T-helper 2 cell treated with Interferon-gamma antibody and Interleukin-4, amounts not matched to agents 100 ng/mL and 5 ng/mL, for 36 hours (primary cell): Measurements from ENCODE around the gene SLC38A9. TPM values are rescaled to one million over a fixed set of nuclear protein-coding genes. Genes with fewer than 3 reads are reported as not detected.
"Not testable (repeated sequence)": the region's sequence is repeated elsewhere in the genome, so short reads cannot be mapped to it uniquely, and the experiment has no call there.

ENCODE experiments used
- intact Hi-C: fragments of 100-400 bp; cut with micrococcal nuclease; formaldehyde crosslinking; loops from one replicate; pipeline ENCODE4 v1.15.1; 2023
- total RNA-seq: library from RNA; stranded (reverse); gene quantifications from 2 replicates; pipeline ENCODE4 v1.2.3, GENCODE V29; 2022

SLC38A9 gene, protein sequence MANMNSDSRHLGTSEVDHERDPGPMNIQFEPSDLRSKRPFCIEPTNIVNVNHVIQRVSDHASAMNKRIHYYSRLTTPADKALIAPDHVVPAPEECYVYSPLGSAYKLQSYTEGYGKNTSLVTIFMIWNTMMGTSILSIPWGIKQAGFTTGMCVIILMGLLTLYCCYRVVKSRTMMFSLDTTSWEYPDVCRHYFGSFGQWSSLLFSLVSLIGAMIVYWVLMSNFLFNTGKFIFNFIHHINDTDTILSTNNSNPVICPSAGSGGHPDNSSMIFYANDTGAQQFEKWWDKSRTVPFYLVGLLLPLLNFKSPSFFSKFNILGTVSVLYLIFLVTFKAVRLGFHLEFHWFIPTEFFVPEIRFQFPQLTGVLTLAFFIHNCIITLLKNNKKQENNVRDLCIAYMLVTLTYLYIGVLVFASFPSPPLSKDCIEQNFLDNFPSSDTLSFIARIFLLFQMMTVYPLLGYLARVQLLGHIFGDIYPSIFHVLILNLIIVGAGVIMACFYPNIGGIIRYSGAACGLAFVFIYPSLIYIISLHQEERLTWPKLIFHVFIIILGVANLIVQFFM
- total RNA-seq: 28.2 and 30.0 TPM in 2 replicates

DNA sequence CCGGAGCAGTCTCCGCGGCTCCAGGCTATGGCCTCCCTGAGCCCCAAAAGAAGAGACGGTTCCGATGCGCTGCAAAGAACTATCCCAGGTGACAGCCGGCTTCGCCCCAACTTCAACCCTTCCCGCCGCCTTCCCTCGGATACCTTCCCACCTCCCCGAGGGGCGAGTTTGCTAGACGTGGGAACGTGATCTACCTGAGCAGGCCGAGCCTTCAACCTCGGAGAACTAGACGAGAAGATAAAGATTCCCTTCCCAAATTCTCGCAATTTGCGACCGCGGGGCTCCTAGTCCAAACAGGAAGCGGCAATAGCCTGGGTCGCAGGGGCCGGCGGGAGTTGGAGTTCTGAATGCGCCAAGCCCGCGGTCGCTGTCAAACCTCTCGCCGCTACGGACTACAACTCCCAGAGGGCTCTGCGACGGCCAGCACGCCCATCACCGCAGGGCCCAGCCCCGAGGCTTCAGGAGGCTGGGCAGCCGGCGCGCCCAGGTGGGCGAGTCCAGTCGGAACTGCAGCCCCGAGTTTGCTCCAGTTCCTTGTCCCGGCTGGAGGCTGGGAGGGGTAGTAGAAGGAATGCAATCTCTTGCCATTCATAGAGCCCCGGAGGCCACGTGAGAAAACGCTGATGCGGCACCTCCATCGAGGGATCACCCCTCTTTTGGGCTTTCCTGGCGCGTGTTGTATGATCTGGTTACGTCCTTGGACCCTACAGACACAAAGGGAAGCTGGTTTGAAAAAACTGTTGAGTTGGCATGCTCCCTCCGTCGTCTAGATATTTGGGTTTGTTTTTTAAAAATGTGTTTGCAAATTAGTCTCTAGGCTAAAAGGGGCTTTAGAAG lies at the start of gene SLC38A9:
Gene SLC38A9, minus strand, starts transcription at position 302 of the 837 bp plus-strand sequence. CDS start 14,366 bp downstream, outside the sequence.
- intact Hi-C loops: loop anchor here (1.0 to 5.0 kb wide), 5 partner anchors 51 to 405 kb away; partner anchors contain the start of genes DHX29 and MTREX

DNA sequence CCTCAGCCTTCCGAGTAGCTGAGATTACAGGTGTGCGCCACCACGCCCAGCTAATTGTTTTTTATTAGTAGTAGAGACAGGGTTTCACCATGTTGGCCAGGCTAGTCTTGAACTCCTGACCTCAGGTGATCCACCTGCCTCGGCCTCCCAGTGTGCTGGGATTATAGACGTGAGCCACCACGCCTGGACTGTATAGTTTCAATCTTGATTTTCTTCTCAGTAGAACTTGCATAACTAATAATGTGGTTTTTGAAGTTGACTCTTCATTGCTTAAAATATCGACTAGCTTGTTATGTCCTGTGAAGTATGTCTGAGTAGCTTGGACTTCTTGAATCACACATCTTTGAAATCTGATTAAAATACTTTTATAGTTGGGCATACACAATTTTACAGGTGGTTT lies 49.6 kb upstream of the SLC38A9 start:
- intact Hi-C loops: loop anchor here (5.0 kb wide), 2 partner anchors 96 to 391 kb away; no protein-coding TSS in a partner anchor

DNA sequence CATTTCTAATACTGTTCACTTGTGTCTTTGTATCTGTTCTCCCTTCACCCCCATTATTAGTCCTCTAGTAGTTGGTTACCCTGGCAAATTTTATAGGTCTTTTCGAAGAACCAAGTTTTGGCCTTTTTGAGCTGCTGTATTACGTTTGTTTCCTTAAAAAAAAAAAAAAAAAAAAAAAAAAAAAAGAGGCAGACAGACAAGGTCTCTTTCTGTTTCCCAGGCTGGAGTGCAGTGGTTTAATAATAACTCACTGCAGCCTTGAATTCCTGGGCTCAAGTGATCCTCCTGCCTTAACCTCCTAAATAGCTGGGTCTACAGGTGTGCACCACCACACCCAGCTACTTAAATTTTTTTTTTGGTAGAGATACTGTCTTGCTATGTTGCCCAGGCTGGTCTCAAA lies 46.6 kb upstream of the SLC38A9 start:
- intact Hi-C loops: no loop called here

DNA sequence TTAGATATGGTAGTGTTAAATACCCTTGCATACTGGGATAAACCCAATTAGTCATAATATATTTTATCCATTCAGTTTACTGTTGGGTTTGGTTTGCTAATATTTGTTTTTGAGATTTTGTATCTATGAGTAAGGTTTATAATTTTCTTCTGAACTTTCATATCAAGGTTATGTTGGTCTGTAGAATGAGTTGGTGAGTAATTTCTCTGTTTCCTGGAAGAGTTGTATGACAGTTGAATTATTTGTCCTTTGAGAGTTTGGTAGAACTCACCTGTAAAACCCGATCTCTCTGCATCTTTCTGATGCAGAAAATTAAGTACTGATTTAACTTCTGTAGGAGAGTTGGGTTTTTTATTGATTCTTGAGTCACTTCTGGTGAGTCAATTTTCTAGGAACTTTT lies 46.1 kb upstream of the SLC38A9 start:
- intact Hi-C loops: no loop called here

DNA sequence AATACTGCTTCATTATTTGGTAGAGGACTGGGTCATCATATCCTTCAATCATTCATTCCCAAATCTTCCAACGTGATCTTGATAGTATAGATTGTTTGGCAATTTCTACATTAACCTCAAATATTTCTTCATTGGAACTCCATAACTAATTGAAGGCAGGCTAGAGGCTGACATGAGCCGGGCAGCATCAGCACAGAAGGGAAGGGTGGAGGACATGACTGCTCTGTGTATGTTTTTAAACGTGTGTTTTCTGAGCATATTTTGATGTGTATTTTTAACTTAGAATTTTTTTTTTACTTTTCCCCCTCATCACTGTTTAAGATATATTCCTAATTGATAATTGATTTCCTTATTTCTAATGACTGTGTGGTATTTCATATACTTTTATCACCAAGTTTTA lies 38.4 kb upstream of the SLC38A9 start:
- intact Hi-C loops: no loop called here

DNA sequence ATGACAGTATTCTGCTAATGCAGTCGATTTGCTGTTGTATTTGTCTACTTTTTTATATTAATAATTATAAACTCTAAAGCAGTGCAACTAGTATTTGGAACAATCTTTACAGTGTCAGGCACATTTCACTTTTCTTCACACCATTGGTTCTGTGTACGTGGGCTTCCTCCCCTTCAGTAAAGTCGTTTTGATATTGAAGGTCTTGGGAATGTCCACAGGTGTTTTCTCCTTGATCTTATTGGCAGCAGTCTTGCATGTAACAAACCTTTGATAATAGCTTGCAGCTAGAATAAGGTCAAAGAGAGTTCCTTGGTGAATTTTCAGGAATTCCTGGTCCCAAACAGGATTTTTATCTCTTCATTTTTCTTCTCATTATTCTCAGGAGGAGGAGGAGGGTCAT lies 37.9 kb upstream of the SLC38A9 start:
- intact Hi-C loops: no loop called here

DNA sequence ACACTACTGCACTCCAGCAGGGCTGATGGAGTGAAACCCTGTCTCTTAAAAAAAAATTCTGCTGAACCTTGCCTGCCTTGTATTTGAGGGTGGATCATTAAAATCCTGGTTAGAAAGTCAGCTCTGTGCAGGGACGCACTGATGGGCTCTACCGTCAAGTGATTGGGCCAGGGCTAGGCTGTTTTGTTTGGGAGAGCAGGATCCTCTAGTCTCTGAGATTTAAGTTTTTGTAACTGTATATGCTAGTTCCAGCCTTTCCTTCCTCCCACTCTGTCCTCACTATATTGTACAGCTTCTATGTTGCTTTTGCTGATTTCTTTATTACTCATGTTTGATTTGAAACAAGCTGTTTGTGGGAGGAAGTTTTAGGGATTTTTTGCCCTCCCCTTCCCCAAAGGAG lies 37.3 kb upstream of the SLC38A9 start:
- intact Hi-C loops: no loop called here

DNA sequence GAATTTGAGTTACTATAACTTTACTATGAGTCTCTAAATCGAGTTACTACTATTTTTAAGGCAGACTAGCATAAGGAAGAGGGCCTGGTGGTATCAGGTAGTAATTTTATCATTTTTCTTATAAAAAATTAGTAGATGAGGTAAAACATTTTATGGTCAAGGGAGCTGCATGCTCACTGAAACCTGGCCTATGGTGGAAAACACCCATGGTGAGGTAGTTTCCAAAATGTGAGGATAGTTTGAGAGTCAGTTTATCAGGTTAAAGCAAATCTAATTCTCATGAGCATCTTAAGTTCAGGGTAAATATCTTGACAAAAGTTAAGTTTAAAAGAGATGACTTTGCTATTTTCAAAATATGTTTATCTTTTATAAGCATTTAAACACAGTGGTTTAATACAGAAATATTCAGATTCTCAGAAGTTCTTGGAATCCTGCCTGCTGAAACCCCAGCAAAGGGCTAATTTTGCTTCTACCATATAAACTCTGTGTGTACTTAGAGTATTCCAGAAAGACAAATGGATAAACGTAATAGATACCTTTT lies 35.7 kb upstream of the SLC38A9 start:
- intact Hi-C loops: no loop called here

DNA sequence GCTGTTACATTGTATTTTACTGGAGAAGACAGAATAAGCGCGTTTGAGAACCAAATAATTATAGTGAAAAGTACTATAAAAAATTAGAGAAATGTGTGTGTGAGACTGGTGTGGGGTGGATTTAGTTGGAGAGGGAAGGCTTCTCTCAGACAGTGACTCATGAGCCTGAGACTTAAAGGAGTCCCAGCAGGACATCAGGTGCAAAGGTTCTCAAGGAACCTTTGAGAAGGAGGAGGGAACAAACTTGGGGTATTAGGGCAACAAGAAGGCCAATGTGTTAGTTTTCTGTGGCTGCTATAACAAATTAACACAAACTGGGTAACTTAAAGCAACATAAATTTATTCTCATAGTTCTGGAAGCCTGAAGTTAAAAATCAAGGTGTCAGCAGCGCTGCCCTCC lies 30.7 kb upstream of the SLC38A9 start:
- intact Hi-C loops: no loop called here

DNA sequence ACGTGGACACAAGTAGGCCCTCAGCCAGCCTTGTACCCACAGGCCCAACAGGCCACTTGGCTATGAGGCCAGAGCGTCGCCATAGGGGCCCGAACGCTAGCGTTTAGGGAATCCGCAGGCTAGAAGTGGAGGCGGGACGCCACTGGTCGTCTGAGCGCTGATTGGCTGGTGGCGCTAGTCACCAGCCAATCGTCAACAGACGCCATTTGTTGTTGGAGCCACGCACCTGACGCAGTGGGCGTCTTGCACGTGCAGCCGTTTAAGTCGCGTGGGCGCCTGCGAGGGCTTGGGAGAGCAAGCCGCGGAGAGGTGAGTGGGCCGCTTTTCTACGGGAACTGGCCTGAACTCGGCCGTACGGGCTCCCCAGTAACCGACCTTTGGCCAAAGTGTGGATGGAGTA lies 25.7 kb upstream of the SLC38A9 start, which contains the start of gene DDX4:
Gene DDX4, plus strand, starts transcription at position 269 of the 400 bp plus-strand sequence. CDS start 903 bp downstream, outside the sequence.
- intact Hi-C loops: no loop called here

DNA sequence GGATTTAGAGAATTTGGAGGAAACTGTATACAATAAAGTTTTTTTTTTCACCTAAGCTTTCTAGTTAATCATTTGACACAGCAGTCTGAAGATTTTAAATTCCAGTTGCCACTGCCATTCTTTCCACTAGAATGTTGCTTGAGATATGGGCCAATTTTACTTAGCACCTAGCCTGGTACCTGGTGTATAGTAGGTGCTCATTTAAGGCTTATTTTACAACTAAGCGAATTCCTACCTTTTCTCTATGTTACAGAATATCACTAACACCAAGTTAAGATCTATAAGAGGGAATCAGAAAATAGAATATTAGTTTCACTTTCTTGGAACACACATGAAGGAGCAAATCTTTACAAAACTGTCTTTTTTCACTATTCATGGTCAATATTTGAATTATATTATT lies 22.5 kb upstream of the SLC38A9 start:
- intact Hi-C loops: no loop called here

DNA sequence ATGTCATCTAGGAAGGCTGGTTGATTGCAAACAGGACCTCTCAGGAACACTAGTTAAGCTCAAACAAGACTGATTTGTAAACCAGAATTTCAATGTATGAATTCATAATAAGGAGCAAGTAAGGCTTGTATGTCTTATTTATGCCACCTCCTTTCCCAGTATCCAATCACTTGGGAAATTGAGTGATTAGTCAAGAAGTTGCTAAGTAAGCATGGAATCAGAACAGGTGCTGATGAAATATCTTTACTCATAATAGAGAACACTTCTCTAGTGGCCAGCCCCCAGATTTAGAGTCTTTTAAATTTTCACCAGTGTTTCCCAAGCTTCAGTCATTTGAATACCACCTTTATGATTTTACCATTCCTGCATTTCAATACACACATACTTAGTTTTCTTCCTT lies 20.5 kb upstream of the SLC38A9 start:
- intact Hi-C loops: no loop called here

DNA sequence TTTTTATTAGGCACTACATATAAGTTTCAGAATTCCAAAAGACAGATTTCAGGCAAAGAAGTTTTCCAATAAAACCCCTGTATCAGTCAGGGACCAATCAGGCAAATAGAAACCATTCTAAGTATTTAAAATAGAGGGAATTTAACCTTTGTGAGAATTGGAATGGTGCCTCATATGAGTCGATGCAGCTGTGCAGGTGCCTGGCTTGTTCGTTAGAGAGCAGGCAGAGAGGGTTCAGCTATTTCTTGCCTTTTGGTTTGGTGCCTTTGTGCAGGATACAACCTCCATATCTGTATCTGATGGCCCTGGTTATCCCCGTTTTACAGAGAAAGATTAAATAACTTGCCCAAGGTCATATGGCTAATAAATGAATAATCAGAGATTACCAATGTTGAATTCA lies 19.7 kb upstream of the SLC38A9 start:
- intact Hi-C loops: no loop called here

DNA sequence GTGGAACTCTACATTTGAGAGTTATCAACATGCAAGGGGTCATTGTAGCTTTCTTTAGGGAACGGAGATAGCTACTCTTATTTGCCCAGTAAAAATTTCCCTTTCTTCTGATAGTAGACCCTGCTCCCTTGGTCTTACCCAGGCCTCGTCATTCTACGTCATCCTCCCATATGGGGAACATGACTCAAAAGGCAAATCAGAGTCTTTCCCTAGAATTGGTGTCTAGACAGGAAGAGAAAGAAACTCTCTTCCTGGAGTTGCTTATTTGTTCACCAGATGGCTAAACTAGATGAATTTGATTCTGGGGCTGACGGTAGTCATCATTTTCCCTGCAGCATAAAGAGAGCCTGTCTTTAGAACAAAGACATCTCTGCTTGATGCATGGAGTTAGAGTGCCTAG lies 12.2 kb upstream of the SLC38A9 start:
- intact Hi-C loops: no loop called here

DNA sequence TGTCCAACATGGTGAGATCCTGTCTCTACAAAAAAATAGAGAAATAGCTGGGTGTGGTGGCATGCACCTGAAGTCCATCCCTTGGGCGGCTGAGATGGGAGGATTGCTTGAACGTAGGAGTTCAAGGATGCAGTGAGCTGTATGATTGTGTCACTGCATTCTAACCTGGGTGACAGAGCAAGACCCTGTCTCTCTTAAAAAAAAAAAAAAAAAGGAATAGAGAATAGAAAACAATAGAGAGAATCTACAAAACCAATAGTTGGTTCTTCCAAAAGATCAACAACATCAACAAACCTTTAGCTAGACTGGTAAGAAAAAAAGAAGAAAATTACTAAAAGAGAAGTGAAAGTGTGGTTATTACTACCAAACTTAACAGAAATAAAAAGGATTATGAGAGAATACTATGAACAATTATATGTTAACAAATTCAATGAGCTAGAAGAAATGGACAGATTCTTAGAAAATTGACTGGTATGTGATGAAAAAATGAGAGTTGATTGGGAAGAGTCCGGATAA lies 8.1 kb upstream of the SLC38A9 start:
- intact Hi-C loops: no loop called here

DNA sequence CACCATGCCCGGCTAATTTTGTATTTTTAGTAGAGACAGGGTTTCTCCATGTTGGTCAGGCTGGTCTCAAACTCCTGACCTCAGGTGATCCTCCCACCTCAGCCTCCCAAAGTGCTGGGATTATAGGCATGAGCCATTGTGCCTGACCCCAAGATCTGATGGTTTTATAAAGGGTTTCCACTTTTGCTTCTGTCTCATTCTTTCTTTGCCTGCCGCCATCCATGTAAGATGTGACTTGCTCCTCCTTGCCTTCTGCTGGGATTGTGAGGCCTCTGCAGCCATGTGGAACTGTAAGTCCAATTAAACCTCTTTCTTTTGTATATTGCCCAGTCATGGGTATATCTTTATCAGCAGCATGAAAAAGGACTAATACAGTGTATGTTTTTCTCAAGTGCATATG lies 6.9 kb upstream of the SLC38A9 start:
- intact Hi-C loops: not testable (repeated sequence)

DNA sequence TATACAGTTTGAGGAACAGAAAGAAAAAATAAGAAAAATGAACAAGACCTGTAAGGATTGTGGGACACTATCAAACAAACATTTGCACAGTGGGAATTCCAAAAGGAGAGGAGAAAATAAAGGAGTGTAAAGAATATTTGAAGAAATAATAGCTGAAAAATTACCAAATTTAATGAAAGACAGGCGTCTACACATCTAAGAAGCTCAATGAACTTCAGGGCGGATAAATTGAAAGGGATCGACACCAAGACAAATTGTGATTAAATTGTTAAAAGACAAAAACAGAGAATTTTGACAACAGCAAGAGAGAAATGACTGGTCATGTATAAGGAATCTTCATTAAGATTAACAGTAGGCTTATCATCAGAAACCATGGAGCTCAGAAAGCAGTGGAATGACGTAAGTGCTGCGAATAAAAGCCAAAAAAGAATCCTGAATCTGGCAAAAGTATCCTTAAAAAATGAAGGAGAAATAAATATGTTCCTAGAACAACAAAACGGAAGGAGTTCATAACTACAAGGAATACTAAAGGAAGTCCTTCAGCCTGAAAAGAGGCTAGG lies 3.5 kb upstream of the SLC38A9 start:
- intact Hi-C loops: no loop called here

DNA sequence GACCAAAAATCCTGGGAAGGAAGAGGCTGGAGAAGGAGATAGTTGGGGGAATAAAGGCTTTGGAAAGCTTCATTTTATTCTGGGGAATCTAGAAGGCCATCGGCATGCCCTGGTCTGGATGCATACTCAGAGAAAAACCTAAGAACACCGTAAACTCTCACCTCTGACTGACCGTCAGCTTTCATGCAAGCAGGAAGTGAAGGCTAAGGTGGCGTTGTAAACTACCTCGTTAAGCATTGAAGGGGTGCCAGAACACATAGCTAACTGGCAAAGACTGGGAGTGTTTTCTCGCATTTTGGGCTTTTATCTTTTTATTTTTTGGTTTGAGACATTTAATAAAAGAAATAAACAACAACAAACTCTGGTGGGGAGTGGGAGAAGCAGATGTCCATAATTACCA lies 2.6 kb upstream of the SLC38A9 start:
- intact Hi-C loops: loop anchor here (5.0 kb wide), 3 partner anchors 143 to 208 kb away; no protein-coding TSS in a partner anchor

DNA sequence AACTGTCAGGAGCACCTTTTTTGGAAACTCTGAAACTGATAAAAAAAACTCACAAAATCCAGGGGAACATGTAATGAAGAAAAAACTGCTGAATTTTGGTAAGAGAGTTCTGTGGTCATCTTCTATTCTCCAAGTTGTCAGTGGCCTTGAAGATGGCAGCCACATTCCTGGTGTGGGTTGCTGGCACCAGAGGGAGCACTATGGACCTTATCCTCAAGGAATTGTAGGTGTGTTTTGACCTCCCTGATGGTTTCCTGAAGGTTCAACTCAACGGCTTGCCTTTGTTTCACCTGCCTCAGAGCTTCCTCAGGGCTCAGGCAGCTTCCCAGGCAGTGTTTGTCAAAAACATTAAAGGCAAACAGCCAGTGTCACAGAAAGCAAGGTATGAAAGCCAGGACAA lies 2.2 kb upstream of the SLC38A9 start:
- intact Hi-C loops: loop anchor here (5.0 kb wide), 3 partner anchors 143 to 208 kb away; no protein-coding TSS in a partner anchor

DNA sequence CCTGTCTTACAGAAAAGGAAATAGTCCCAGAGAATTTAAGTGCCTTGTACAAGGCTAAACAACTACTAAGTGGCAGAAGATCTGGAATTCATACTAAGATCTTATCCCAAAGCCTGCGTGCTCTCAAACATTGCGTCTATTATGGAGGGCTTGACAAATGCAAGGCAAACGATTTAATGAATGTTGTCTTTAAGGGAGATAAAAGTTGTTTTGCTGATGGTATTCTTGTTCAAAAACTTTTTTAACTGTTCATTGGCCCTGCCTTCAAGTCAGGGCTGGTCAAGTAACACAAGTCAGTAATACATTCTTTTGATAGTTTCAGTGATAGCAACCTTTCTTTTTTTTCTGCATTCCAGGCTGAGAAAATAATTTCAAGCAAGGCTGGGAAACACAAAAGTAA lies 1.7 kb upstream of the SLC38A9 start:
- intact Hi-C loops: loop anchor here (5.0 kb wide), 3 partner anchors 143 to 208 kb away; no protein-coding TSS in a partner anchor
